Osteocyte (in vitro differentiated cells): ENCODE data around the gene TEKT3. TPM values are rescaled to one million over a fixed set of nuclear protein-coding genes. Genes with fewer than 3 reads are reported as not detected.

Source experiments
- DNase-seq: peaks from one replicate; pipeline ENCODE4 v3.0.0; 2021; ENCODE audit warnings: mixed read lengths; ENCODE audit not compliant: unreplicated experiment; ENCODE audit errors: extremely low spot score
- H3K27ac Mint-ChIP-seq: one replicate; pipeline ENCODE4 v1.8.0; 2021; ENCODE audit warnings: mild to moderate bottlenecking, mixed read lengths; ENCODE audit not compliant: unreplicated experiment
- H3K27me3 Mint-ChIP-seq: one replicate; pipeline ENCODE4 v1.8.0; 2021; ENCODE audit warnings: mixed read lengths; ENCODE audit not compliant: unreplicated experiment
- H3K36me3 Mint-ChIP-seq: one replicate; pipeline ENCODE4 v1.8.0; 2021; ENCODE audit warnings: mixed read lengths; ENCODE audit not compliant: unreplicated experiment
- H3K4me1 Mint-ChIP-seq: one replicate; pipeline ENCODE4 v1.8.0; 2021; ENCODE audit warnings: mixed read lengths; ENCODE audit not compliant: unreplicated experiment
- H3K4me3 Mint-ChIP-seq: one replicate; pipeline ENCODE4 v1.8.0; 2021; ENCODE audit warnings: mild to moderate bottlenecking, moderate library complexity, mixed read lengths; ENCODE audit not compliant: unreplicated experiment
- H3K9me3 Mint-ChIP-seq: one replicate; pipeline ENCODE4 v1.8.0; 2021; ENCODE audit warnings: mixed read lengths; ENCODE audit not compliant: unreplicated experiment
- total RNA-seq: library from RNA; stranded (reverse); gene quantifications from 2 replicates; pipeline ENCODE4 v1.2.1, GENCODE V29; 2021
- TF ChIP-seq, protein P1 (sequence below): fragments of 200-600 bp; sonication (generic); IDR thresholded peaks from 2 replicates; pipeline ENCODE4 v1.5.0; 2021; ENCODE audit warnings: antibody characterized with exemption, mild to moderate bottlenecking, moderate library complexity

The TEKT3 gene
- total RNA-seq, 1 donor from 2014 or later: not detected

DNA sequence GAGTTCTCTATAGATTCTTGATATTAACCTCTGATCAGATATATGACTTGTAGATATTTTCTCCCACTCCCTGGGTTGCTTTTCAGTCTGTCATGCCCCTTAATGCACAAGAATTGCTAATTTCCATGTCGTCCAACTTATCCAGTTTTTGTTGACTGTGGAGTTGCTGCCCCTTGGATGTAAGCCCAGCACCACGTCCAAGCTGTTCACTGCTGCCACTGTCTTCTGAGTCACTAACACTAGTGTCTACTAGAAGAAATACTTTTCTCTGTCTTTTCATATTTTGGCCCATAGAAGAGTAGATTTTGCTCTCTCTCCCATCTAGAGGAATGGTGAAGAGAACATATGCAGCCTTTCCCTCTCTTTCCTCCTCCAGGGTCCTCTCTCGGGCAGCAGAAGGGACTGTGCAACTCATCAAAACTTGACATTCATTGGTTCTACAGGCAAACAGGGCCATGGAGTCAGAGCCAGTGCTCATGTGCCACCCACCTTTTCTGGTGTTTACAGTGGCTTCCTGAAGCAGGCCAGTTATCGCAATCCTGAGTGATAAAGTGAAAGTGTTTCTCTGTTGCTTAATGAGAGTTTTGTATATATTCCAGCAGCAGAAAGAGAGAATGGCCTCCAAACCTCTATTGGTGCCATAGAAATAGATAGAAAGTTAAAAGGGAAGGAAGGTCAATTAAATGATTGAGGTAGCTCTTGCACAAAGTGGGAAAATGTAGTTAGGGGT, 53.7 kb downstream of the TEKT3 start:
- Mint-ChIP-seq H3K36me3 (no peaks in the 10 kb centered on the region), H3K27me3 (no peaks in the 10 kb centered on the region), H3K9me3 (peaks cover 8% of the 10 kb centered on the region), H3K4me1 (peaks cover 19% of the 10 kb centered on the region), H3K27ac (no peak overlapping the region), H3K4me3 (no peak overlapping the region)
- no peak for DNase-seq
- TF ChIP-seq, protein P1, sequence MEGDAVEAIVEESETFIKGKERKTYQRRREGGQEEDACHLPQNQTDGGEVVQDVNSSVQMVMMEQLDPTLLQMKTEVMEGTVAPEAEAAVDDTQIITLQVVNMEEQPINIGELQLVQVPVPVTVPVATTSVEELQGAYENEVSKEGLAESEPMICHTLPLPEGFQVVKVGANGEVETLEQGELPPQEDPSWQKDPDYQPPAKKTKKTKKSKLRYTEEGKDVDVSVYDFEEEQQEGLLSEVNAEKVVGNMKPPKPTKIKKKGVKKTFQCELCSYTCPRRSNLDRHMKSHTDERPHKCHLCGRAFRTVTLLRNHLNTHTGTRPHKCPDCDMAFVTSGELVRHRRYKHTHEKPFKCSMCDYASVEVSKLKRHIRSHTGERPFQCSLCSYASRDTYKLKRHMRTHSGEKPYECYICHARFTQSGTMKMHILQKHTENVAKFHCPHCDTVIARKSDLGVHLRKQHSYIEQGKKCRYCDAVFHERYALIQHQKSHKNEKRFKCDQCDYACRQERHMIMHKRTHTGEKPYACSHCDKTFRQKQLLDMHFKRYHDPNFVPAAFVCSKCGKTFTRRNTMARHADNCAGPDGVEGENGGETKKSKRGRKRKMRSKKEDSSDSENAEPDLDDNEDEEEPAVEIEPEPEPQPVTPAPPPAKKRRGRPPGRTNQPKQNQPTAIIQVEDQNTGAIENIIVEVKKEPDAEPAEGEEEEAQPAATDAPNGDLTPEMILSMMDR: no peak

DNA sequence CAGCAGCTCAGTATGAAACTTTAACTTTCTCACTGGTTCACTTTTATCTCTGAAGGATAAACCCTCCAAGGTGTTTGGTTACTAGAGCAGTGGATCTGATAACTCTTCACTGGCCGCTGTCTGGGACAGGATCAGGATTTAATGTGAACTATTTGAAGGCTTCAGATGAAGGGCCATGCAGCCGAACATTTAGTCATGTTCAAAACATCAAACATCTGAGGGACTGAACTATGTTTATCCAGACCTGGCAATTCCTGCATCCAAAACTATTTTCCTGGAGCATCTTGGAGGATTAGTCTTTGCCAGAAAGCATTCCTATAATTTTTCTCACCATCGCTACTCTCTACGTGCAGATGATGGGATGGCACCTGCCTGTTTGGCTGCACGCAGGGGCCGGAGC, 55.9 kb downstream of the TEKT3 start:
- no peak overlapping the region for H3K27ac Mint-ChIP-seq
- H3K4me1 Mint-ChIP-seq: peaks cover 9% of the 10 kb centered on the region
- TF ChIP-seq, protein P1: no peak
- H3K27me3 Mint-ChIP-seq: no peaks in the 10 kb centered on the region
- H3K4me3 Mint-ChIP-seq: no peak overlapping the region
- DNase-seq: no peak
- no peaks in the 10 kb centered on the region for H3K36me3 Mint-ChIP-seq
- H3K9me3 Mint-ChIP-seq: peaks cover 5% of the 10 kb centered on the region

DNA sequence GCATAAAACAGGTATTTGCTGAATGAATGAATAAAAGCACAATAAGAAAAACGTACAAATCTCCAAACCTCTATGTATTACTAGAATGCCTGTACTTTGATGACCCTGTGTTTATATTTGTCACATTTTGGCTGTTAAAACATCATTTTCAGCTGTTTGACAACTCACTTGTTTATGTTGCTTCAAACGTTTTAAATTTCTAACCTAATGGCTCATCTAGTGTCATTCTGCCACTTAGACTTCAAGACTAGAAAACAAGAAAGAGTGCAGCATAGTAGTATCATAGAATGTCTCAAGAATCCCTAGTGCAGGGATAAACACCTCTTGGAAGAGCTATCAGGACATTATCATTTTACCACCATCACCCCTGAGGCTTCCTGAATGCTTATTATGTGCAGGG, 56.9 kb downstream of the TEKT3 start:
- H3K27me3 Mint-ChIP-seq: no peaks in the 10 kb centered on the region
- no peak for DNase-seq
- no peak overlapping the region for H3K4me3 Mint-ChIP-seq
- peaks cover 6% of the 10 kb centered on the region for H3K4me1 Mint-ChIP-seq
- no peaks in the 10 kb centered on the region for H3K36me3 Mint-ChIP-seq
- H3K9me3 Mint-ChIP-seq: peaks cover 5% of the 10 kb centered on the region
- H3K27ac Mint-ChIP-seq: no peak overlapping the region
- TF ChIP-seq, protein P1: no peak

DNA sequence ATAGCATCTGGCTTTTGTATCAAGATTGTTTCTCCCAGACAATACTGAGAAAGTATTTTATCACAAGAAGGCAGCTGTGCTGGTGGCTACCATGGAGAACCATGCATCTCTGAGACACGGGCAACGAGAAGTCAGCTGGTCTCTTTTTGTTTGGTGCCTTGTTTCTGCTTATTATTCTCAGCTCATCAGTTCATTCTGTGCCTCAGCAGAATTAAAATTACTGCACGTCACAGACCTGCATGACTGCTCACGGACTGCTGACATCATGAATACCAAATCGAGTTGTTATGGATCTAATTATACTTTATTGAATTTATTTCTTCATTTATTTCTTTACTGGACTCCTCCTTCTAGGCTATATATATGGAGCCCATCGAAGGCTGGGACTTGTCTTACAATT, 57.3 kb downstream of the TEKT3 start:
- peaks cover 5% of the 10 kb centered on the region for H3K9me3 Mint-ChIP-seq
- no peak overlapping the region for H3K4me3 Mint-ChIP-seq
- DNase-seq: no peak
- no peaks in the 10 kb centered on the region for H3K27me3 Mint-ChIP-seq
- no peaks in the 10 kb centered on the region for H3K36me3 Mint-ChIP-seq
- H3K4me1 Mint-ChIP-seq: peaks cover 2% of the 10 kb centered on the region
- H3K27ac Mint-ChIP-seq: no peak overlapping the region
- TF ChIP-seq, protein P1: no peak

DNA sequence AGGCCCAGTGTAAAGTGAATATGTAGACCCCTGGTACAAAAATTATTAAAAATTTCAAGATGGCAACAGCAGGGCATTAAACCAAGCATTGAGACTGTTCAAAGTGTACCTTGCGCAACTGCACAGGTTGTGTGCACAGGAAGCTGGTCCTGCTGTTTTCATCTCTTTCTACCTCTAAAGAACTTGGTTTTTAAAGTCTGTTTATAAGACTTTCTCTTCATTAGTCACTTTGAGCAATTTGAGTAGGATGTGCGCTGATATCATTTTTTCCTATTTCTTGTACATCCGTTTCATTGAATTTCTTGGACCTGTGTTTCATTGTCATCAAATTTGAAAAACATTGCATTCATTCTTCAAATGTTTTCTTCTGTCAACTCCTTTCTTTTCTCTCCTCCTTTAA, 59.5 kb downstream of the TEKT3 start:
- Mint-ChIP-seq H3K36me3 (no peaks in the 10 kb centered on the region), H3K4me3 (no peak overlapping the region), H3K4me1 (peaks cover 9% of the 10 kb centered on the region), H3K27ac (no peak overlapping the region), H3K27me3 (no peaks in the 10 kb centered on the region), H3K9me3 (peaks cover 5% of the 10 kb centered on the region)
- no peak for DNase-seq
- TF ChIP-seq, protein P1: no peak
